ENCODE data around the gene GPR17.

The GPR17 gene

GRCh38 chr2:127631541-127631996 is 14.4 kb upstream of the GPR17 start:
- Histone ChIP-seq H3K36me3 (ENCODE audit: control insufficient read depth, insufficient read depth, low read length) (no peaks in the 10 kb centered on the region), H3K4me1 (ENCODE audit: control insufficient read depth, insufficient read depth, low read length) (0 out of 2 replicates have a peak, but pooled peaks cover 4% of the 10 kb centered on the region), H3K27ac (ENCODE audit: low read depth, low read length) (no peak overlapping the region), H3K27me3 (ENCODE audit: control insufficient read depth, insufficient read depth, low read length) (no peaks in the 10 kb centered on the region), H3K9ac (ENCODE audit: low read length) (no peak overlapping the region), H3K9me3 (ENCODE audit: control insufficient read depth, insufficient read depth, low read depth, low read length) (no peaks in the 10 kb centered on the region), H3K4me3 (ENCODE audit: low read depth, low read length) (no peak overlapping the region)

- H3K27ac ChIP-seq (ENCODE audit: low read depth, low read length), result no peak overlapping the region
- no peaks in the 10 kb centered on the region for H3K36me3 ChIP-seq (ENCODE audit: control insufficient read depth, insufficient read depth, low read length)
- H3K9me3 ChIP-seq (ENCODE audit: control insufficient read depth, insufficient read depth, low read depth, low read length), result no peaks in the 10 kb centered on the region
- peaks cover 8% of the 10 kb centered on the region for H3K4me1 ChIP-seq (ENCODE audit: control insufficient read depth, insufficient read depth, low read length)
- no peaks in the 10 kb centered on the region for H3K27me3 ChIP-seq (ENCODE audit: control insufficient read depth, insufficient read depth, low read length)
- no peak overlapping the region for H3K4me3 ChIP-seq (ENCODE audit: low read depth, low read length)
- H3K9ac ChIP-seq (ENCODE audit: low read length), result no peak overlapping the region
These were observed 13.9 kb upstream of the GPR17 start for GRCh38 chr2:127631997-127632581.

GRCh38 chr2:127632592-127633489 is 13.1 kb upstream of the GPR17 start:
- H3K9me3 ChIP-seq (ENCODE audit: control insufficient read depth, insufficient read depth, low read depth, low read length), result no peaks in the 10 kb centered on the region
- H3K4me3 ChIP-seq (ENCODE audit: low read depth, low read length), result no peak overlapping the region
- H3K27ac ChIP-seq (ENCODE audit: low read depth, low read length), result no peak overlapping the region
- H3K9ac ChIP-seq (ENCODE audit: low read length), result no peak overlapping the region
- peaks cover 15% of the 10 kb centered on the region for H3K4me1 ChIP-seq (ENCODE audit: control insufficient read depth, insufficient read depth, low read length)
- H3K27me3 ChIP-seq (ENCODE audit: control insufficient read depth, insufficient read depth, low read length), result no peaks in the 10 kb centered on the region
- no peaks in the 10 kb centered on the region for H3K36me3 ChIP-seq (ENCODE audit: control insufficient read depth, insufficient read depth, low read length)

- no peak overlapping the region for H3K27ac ChIP-seq (ENCODE audit: low read depth, low read length)
- H3K4me3 ChIP-seq (ENCODE audit: low read depth, low read length), result no peak overlapping the region
- no peak overlapping the region for H3K9ac ChIP-seq (ENCODE audit: low read length)
- H3K9me3 ChIP-seq (ENCODE audit: control insufficient read depth, insufficient read depth, low read depth, low read length), result no peaks in the 10 kb centered on the region
- no peaks in the 10 kb centered on the region for H3K36me3 ChIP-seq (ENCODE audit: control insufficient read depth, insufficient read depth, low read length)
- H3K27me3 ChIP-seq (ENCODE audit: control insufficient read depth, insufficient read depth, low read length), result no peaks in the 10 kb centered on the region
- peaks cover 23% of the 10 kb centered on the region for H3K4me1 ChIP-seq (ENCODE audit: control insufficient read depth, insufficient read depth, low read length)
These were observed 12.3 kb upstream of the GPR17 start for GRCh38 chr2:127633556-127634065.

- H3K27ac ChIP-seq (ENCODE audit: low read depth, low read length), result no peak overlapping the region
- no peak overlapping the region for H3K4me3 ChIP-seq (ENCODE audit: low read depth, low read length)
- H3K36me3 ChIP-seq (ENCODE audit: control insufficient read depth, insufficient read depth, low read length), result no peaks in the 10 kb centered on the region
- no peaks in the 10 kb centered on the region for H3K27me3 ChIP-seq (ENCODE audit: control insufficient read depth, insufficient read depth, low read length)
- peaks cover 28% of the 10 kb centered on the region for H3K4me1 ChIP-seq (ENCODE audit: control insufficient read depth, insufficient read depth, low read length)
- no peaks in the 10 kb centered on the region for H3K9me3 ChIP-seq (ENCODE audit: control insufficient read depth, insufficient read depth, low read depth, low read length)
- no peak overlapping the region for H3K9ac ChIP-seq (ENCODE audit: low read length)
These were observed 11.8 kb upstream of the GPR17 start for GRCh38 chr2:127634066-127634617.

- H3K4me3 ChIP-seq (ENCODE audit: low read depth, low read length), result no peak overlapping the region
- no peaks in the 10 kb centered on the region for H3K27me3 ChIP-seq (ENCODE audit: control insufficient read depth, insufficient read depth, low read length)
- H3K9ac ChIP-seq (ENCODE audit: low read length), result no peak overlapping the region
- H3K4me1 ChIP-seq (ENCODE audit: control insufficient read depth, insufficient read depth, low read length), result peaks cover 29% of the 10 kb centered on the region
- H3K9me3 ChIP-seq (ENCODE audit: control insufficient read depth, insufficient read depth, low read depth, low read length), result no peaks in the 10 kb centered on the region
- H3K27ac ChIP-seq (ENCODE audit: low read depth, low read length), result no peak overlapping the region
- no peaks in the 10 kb centered on the region for H3K36me3 ChIP-seq (ENCODE audit: control insufficient read depth, insufficient read depth, low read length)
These were observed 11.2 kb upstream of the GPR17 start for GRCh38 chr2:127634626-127635379.

GRCh38 chr2:127635380-127636237 is 10.3 kb upstream of the GPR17 start:
- Histone ChIP-seq H3K4me3 (ENCODE audit: low read depth, low read length) (no peak overlapping the region), H3K36me3 (ENCODE audit: control insufficient read depth, insufficient read depth, low read length) (no peaks in the 10 kb centered on the region), H3K27ac (ENCODE audit: low read depth, low read length) (no peak overlapping the region), H3K27me3 (ENCODE audit: control insufficient read depth, insufficient read depth, low read length) (no peaks in the 10 kb centered on the region), H3K9me3 (ENCODE audit: control insufficient read depth, insufficient read depth, low read depth, low read length) (no peaks in the 10 kb centered on the region), H3K9ac (ENCODE audit: low read length) (no peak overlapping the region), H3K4me1 (ENCODE audit: control insufficient read depth, insufficient read depth, low read length) (peaks cover 29% of the 10 kb centered on the region)

GRCh38 chr2:127636248-127637235 is 9.4 kb upstream of the GPR17 start:
- Histone ChIP-seq H3K4me3 (ENCODE audit: low read depth, low read length) (no peak overlapping the region), H3K36me3 (ENCODE audit: control insufficient read depth, insufficient read depth, low read length) (no peaks in the 10 kb centered on the region), H3K9ac (ENCODE audit: low read length) (no peak overlapping the region), H3K4me1 (ENCODE audit: control insufficient read depth, insufficient read depth, low read length) (peaks cover 29% of the 10 kb centered on the region), H3K9me3 (ENCODE audit: control insufficient read depth, insufficient read depth, low read depth, low read length) (no peaks in the 10 kb centered on the region), H3K27me3 (ENCODE audit: control insufficient read depth, insufficient read depth, low read length) (no peaks in the 10 kb centered on the region), H3K27ac (ENCODE audit: low read depth, low read length) (peak overlapping the region; percentile 72; the same call in 1 of the 2 replicates)

- H3K36me3 ChIP-seq (ENCODE audit: control insufficient read depth, insufficient read depth, low read length), result no peaks in the 10 kb centered on the region
- peaks cover 29% of the 10 kb centered on the region for H3K4me1 ChIP-seq (ENCODE audit: control insufficient read depth, insufficient read depth, low read length)
- no peak overlapping the region for H3K9ac ChIP-seq (ENCODE audit: low read length)
- H3K4me3 ChIP-seq (ENCODE audit: low read depth, low read length), result no peak overlapping the region
- H3K27me3 ChIP-seq (ENCODE audit: control insufficient read depth, insufficient read depth, low read length), result no peaks in the 10 kb centered on the region
- H3K9me3 ChIP-seq (ENCODE audit: control insufficient read depth, insufficient read depth, low read depth, low read length), result no peaks in the 10 kb centered on the region
- H3K27ac ChIP-seq (ENCODE audit: low read depth, low read length), result peak overlapping the region; percentile 72; the same call in 1 of the 2 replicates
These were observed 8.7 kb upstream of the GPR17 start for GRCh38 chr2:127637236-127637630.

Data from HUES6 (cell line).